Measurements from ENCODE around the gene OTOP2. TPM values are rescaled to one million over a fixed set of nuclear protein-coding genes. Genes with fewer than 3 reads are reported as not detected.

The OTOP2 gene
- total and polyA plus RNA-seq, 2 of the 8 experiments (the other 6 are each of a cell fraction or from before 2014, with no cell fraction given): 0.23 TPM; not detected in 1

GRCh38 chr17:74964246-74964761 lies 40.2 kb downstream of the OTOP2 start:
- Histone ChIP-seq H3K9me3 (ENCODE audit: insufficient read depth in 2 of 2, low read depth in 1 of 2, low read length in 1 of 2) (no peaks in the 10 kb centered on the region), H4K5ac (ENCODE audit: insufficient read length, low read depth, low read length) (no peak overlapping the region), H2AFZ (ENCODE audit: low read length) (no peak overlapping the region), H3K14ac (ENCODE audit: insufficient read length) (no peak overlapping the region), H3K18ac (ENCODE audit: extremely low read depth, low read length) (no peak overlapping the region), H2BK5ac (ENCODE audit: low read depth, low read length) (no peak overlapping the region; the same call in 1 of the 2 replicates), H2AK5ac (ENCODE audit: low read depth, low read length) (no peak overlapping the region), H3K79me2 (ENCODE audit: control insufficient read depth in 1 of 2, insufficient read depth in 2 of 2, low read length in 2 of 2) (no peaks in the 10 kb centered on the region), H3K27me3 (replicated peaks in 1 of 4; ENCODE audit: control insufficient read depth in 3 of 4, extremely low read depth in 1 of 4, insufficient read depth in 3 of 4, low read length in 3 of 4) (no peaks in the 10 kb centered on the region), H3K56ac (replicated peaks; ENCODE audit: insufficient read length, low read depth, low read length) (no peak overlapping the region), H4K8ac (ENCODE audit: extremely low read depth, insufficient read depth, low read length) (no peak overlapping the region; the same call in 1 of the 2 replicates), H3K4me2 (ENCODE audit: insufficient read depth in 1 of 2, low read depth in 2 of 2, low read length in 2 of 2) (no peak overlapping the region), H2BK120ac (replicated peaks; ENCODE audit: low read depth, low read length) (no peak overlapping the region), H3K9ac (replicated peaks in 1 of 4; ENCODE audit: extremely low read depth in 1 of 4, low read depth in 3 of 4, low read length in 3 of 4) (no peak overlapping the region), H3K23ac (ENCODE audit: insufficient read length) (no peak overlapping the region), H2BK12ac (ENCODE audit: low read depth, low read length) (no peak overlapping the region; the same call in 1 of the 2 replicates), H3K4me3 (ENCODE audit: extremely low read depth in 1 of 4, insufficient read depth in 2 of 4, low read depth in 3 of 4, low read length in 4 of 4) (no peak overlapping the region), H2BK15ac (ENCODE audit: low read length) (no peak overlapping the region), H3K23me2 (ENCODE audit: low read depth, low read length) (0 out of 2 replicates have a peak, but pooled peaks cover 3% of the 10 kb centered on the region), H4K91ac (replicated peaks; ENCODE audit: insufficient read length, low read length) (no peak overlapping the region), H3K4ac (replicated peaks; ENCODE audit: insufficient read length, low read depth, low read length) (no peak overlapping the region), H3K4me1 (replicated peaks in 1 of 4; ENCODE audit: control insufficient read depth in 3 of 4, insufficient read depth in 4 of 4, low read length in 3 of 4) (peaks cover 0 to 13% (median 10%) of the 10 kb centered on the region in 4 experiments; a peak in 6 of 7 replicates), H4K20me1 (replicated peaks in 1 of 2; ENCODE audit: control insufficient read depth in 1 of 2, insufficient read depth in 2 of 2, low read length in 2 of 2) (peaks cover 0 to 1% of the 10 kb centered on the region in 2 experiments), H3K27ac (ENCODE audit: low read depth, low read length) (no peak overlapping the region), H3K36me3 (ENCODE audit: control insufficient read depth in 2 of 4, insufficient read depth in 4 of 4, low read length in 3 of 4) (no peaks in the 10 kb centered on the region), H3K79me1 (ENCODE audit: low read depth, low read length) (no peaks in the 10 kb centered on the region), H2BK20ac (ENCODE audit: low read length) (no peak overlapping the region)
- DNase-seq (ENCODE audit: low read depth in 1 of 2, low spot score in 2 of 2) (no peak), FAIRE-seq (no peak)
- CTCF ChIA-PET (ENCODE audit: partially characterized antibody): interaction anchor here (0.6 to 27.2 kb wide), 20 partner anchors 8 to 1417 kb away, joined by 3 to 1072 read pairs (median 6); partner anchors contain the start of genes CDR2L, HID1, MRPL58 and OTOP2
- POLR2A ChIA-PET (ENCODE audit: partially characterized antibody): interaction anchor here (0.5 to 1.5 kb wide), 4 partner anchors 8 to 48 kb away, joined by 3 to 9 read pairs (median 4); partner anchors contain the start of genes CDR2L, HID1 and MRPL58
- no peak for TF ChIP-seq SP2 (IDR thresholded peaks at IDR 0.05; ENCODE audit: low read length)
- TF ChIP-seq SIN3A (conservative IDR thresholded peaks at IDR 0.05 in 1 of 2, IDR thresholded peaks at IDR 0.05 in 1 of 2; ENCODE audit: low read depth in 1 of 2, low read length in 2 of 2): no peak
- TF ChIP-seq PHF8 (conservative IDR thresholded peaks at IDR 0.05; ENCODE audit: low read depth, low read length): no peak
- TF ChIP-seq GTF2F1 (IDR thresholded peaks at IDR 0.05; ENCODE audit: borderline replicate concordance, low read depth, low read length): no peak
- TF ChIP-seq CREB1 (IDR thresholded peaks at IDR 0.05): no peak
- WGBS, 2 experiments (ENCODE audit: extremely low coverage in 1 of 2, insufficient coverage in 1 of 2, insufficient read length in 1 of 2, insufficient replicate concordance in 2 of 2, low coverage in 1 of 2, low lambda C conversion rate in 2 of 2, missing lambda C conversion rate in 1 of 2): 93% methylated on average over 12 of the region's 12 CpGs; no CpG with 5 or more reads in 1 of the 2 experiments
